ENCODE data around the gene TSPAN9. TPM values are rescaled to one million over a fixed set of nuclear protein-coding genes. Genes with fewer than 3 reads are reported as not detected.

The TSPAN9 gene
- polyA plus RNA-seq, 3 donors: 0.15 to 0.34 (median 0.25) TPM

- no CpG with 5 or more reads among the region's 10 CpGs for WGBS (ENCODE audit: insufficient coverage)
- H3K4me2 ChIP-seq (replicated peaks; ENCODE audit: extremely low read depth, low read length, poor library complexity, severe bottlenecking): no peak overlapping the region
- H4K20me1 ChIP-seq (ENCODE audit: insufficient read depth, low read length): no peaks in the 10 kb centered on the region
- peaks cover 15% of the 10 kb centered on the region for H3K4me1 Mint-ChIP-seq
- intact Hi-C loops (cut with micrococcal nuclease): no loop called here
- H3K27ac ChIP-seq (ENCODE audit: low read depth in 1 of 2, low read length in 2 of 2): no peak overlapping the region
- no peak overlapping the region for H3K9ac ChIP-seq (ENCODE audit: insufficient read depth, low read length, poor library complexity, severe bottlenecking)
- H2AFZ ChIP-seq (ENCODE audit: insufficient read depth, low read depth, low read length, poor library complexity, severe bottlenecking): no peak overlapping the region
- H3K27me3 ChIP-seq (ENCODE audit: control insufficient read depth in 2 of 2, insufficient read depth in 2 of 2, low read length in 2 of 2): peaks cover 25 to 36% of the 10 kb centered on the region in 2 donors
- peaks cover 34 to 54% (median 40%) of the 10 kb centered on the region in 3 donors for H3K27me3 Mint-ChIP-seq (ENCODE audit: low read depth in 3 of 3)
- no peak for DNase-seq
- no peaks in the 10 kb centered on the region for H3K36me3 Mint-ChIP-seq
- H3K4me3 Mint-ChIP-seq: no peak overlapping the region
- H3K4me1 ChIP-seq (ENCODE audit: control insufficient read depth in 1 of 2, insufficient read depth in 2 of 2, low read length in 2 of 2): peaks cover 6 to 14% of the 10 kb centered on the region in 2 donors
- H3K79me2 ChIP-seq (ENCODE audit: insufficient read depth, low read length): no peaks in the 10 kb centered on the region
- peaks cover 0 to 6% of the 10 kb centered on the region in 2 donors for H3K9me3 ChIP-seq (replicated peaks in 1 of 2; ENCODE audit: control insufficient read depth in 1 of 2, insufficient read depth in 1 of 2, low read length in 2 of 2)
- peaks cover 0 to 10% (median 2%) of the 10 kb centered on the region in 7 donors for H3K9me3 Mint-ChIP-seq
- H3K27ac Mint-ChIP-seq: no peak overlapping the region
- no peak for TF ChIP-seq CTCF (IDR thresholded peaks at IDR 0.05)
- no peaks in the 10 kb centered on the region for H3K36me3 ChIP-seq (replicated peaks in 1 of 2; ENCODE audit: control insufficient read depth in 1 of 2, insufficient read depth in 2 of 2, low read length in 2 of 2)
- H3K4me3 ChIP-seq (replicated peaks in 1 of 3; ENCODE audit: low read depth in 2 of 3, low read length in 3 of 3): no peak overlapping the region
Measured at GRCh38 chr12:3204143-3204542, 127.0 kb downstream of the TSPAN9 start.

GRCh38 chr12:3204730-3205531, 127.8 kb downstream of the TSPAN9 start:
- Histone ChIP-seq H3K36me3 (replicated peaks in 1 of 2; ENCODE audit: control insufficient read depth in 1 of 2, insufficient read depth in 2 of 2, low read length in 2 of 2) (no peaks in the 10 kb centered on the region), H3K27ac (ENCODE audit: low read depth in 1 of 2, low read length in 2 of 2) (no peak overlapping the region), H3K9ac (ENCODE audit: insufficient read depth, low read length, poor library complexity, severe bottlenecking) (no peak overlapping the region), H2AFZ (ENCODE audit: insufficient read depth, low read depth, low read length, poor library complexity, severe bottlenecking) (no peak overlapping the region), H4K20me1 (ENCODE audit: insufficient read depth, low read length) (no peaks in the 10 kb centered on the region), H3K79me2 (ENCODE audit: insufficient read depth, low read length) (no peaks in the 10 kb centered on the region), H3K9me3 (replicated peaks in 1 of 2; ENCODE audit: control insufficient read depth in 1 of 2, insufficient read depth in 1 of 2, low read length in 2 of 2) (peaks cover 0 to 6% of the 10 kb centered on the region in 2 donors), H3K4me2 (replicated peaks; ENCODE audit: extremely low read depth, low read length, poor library complexity, severe bottlenecking) (no peak overlapping the region), H3K4me1 (ENCODE audit: control insufficient read depth in 1 of 2, insufficient read depth in 2 of 2, low read length in 2 of 2) (peaks cover 6 to 9% of the 10 kb centered on the region in 2 donors), H3K4me3 (replicated peaks in 1 of 3; ENCODE audit: low read depth in 2 of 3, low read length in 3 of 3) (no peak overlapping the region), H3K27me3 (ENCODE audit: control insufficient read depth in 2 of 2, insufficient read depth in 2 of 2, low read length in 2 of 2) (peaks cover 18 to 29% of the 10 kb centered on the region in 2 donors)
- Mint-ChIP-seq H3K36me3 (no peaks in the 10 kb centered on the region), H3K4me3 (no peak overlapping the region), H3K27me3 (ENCODE audit: low read depth in 3 of 3) (peaks cover 27 to 46% (median 33%) of the 10 kb centered on the region in 3 donors), H3K27ac (no peak overlapping the region), H3K9me3 (peaks cover 0 to 9% (median 1%) of the 10 kb centered on the region in 7 donors), H3K4me1 (peaks cover 10% of the 10 kb centered on the region)
- 95% methylated on average over 14 of the region's 16 CpGs for whole genome bisulfite sequencing (ENCODE audit: insufficient coverage)
- intact Hi-C loops (cut with micrococcal nuclease): no loop called here
- no peak for TF ChIP-seq CTCF (IDR thresholded peaks at IDR 0.05)
- no peak for DNase-seq
